T-helper 17 cell (primary cell): ENCODE results near the gene TSG101. TPM values are rescaled to one million over a fixed set of nuclear protein-coding genes. Genes with fewer than 3 reads are reported as not detected.

Experiments
- ATAC-seq: fragments of 150-1000 bp; cut with Tn5 transposase; 2 replicates; pipeline ENCODE4 v1.10.0; 2021; ENCODE audit warnings: mild to moderate bottlenecking, moderate library complexity
- DNase-seq, 3 donors: peaks; one replicate each; pipeline versions ENCODE4 v3.0.0 to v3.0.0-alpha.2; 2020 to 2021
- H3K9me3 ChIP-seq: one replicate; pipeline ENCODE4 v1.7.0; 2013; ENCODE audit warnings: low read length, mild to moderate bottlenecking; ENCODE audit not compliant: control insufficient read depth, poor library complexity, severe bottlenecking
- H3K27ac Mint-ChIP-seq: one replicate; pipeline ENCODE4 v1.8.0; 2022; ENCODE audit warnings: mild to moderate bottlenecking, moderate library complexity, mixed read lengths
- H3K27me3 Mint-ChIP-seq: one replicate; pipeline ENCODE4 v1.8.0; 2022; ENCODE audit warnings: mixed read lengths
- H3K36me3 Mint-ChIP-seq: one replicate; pipeline ENCODE4 v1.8.0; 2022; ENCODE audit warnings: low read depth, mixed read lengths
- H3K4me1 Mint-ChIP-seq: one replicate; pipeline ENCODE4 v1.8.0; 2022; ENCODE audit warnings: mild to moderate bottlenecking, mixed read lengths
- H3K4me3 Mint-ChIP-seq: one replicate; pipeline ENCODE4 v1.8.0; 2022; ENCODE audit warnings: mild to moderate bottlenecking, moderate library complexity, mixed read lengths
- total RNA-seq, 4 donors: library from RNA in 2 of 4; stranded (reverse) in 2 of 4; gene quantifications; one replicate each; pipeline ENCODE4 v1.2.3 and lab custom pipeline; 2022 to 2026

TSG101 gene
- total RNA-seq, 2 donors from 2014 or later, result 15.8 to 15.9 TPM

DNA sequence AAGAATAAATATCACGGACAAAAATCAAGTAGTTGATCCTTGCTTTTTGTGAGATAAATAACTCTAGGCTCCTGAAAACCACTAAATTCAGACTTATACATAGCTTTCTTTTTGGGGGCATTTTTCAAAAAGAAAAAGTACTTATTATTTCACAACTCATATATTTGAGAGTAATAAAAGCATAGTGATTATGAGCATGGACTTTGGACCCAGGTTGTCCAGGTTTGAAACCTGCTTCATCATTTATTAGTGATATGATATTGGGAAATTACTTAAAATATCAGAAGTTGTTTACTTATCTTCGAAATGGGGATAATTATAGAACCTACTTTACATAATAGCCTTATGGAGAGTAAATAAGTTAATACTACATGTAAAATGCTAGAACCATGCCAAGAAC lies 88.1 kb downstream of the TSG101 start:
- ATAC-seq, result no peak
- Mint-ChIP-seq H3K27me3 (no peaks in the 10 kb centered on the region), H3K36me3 (no peaks in the 10 kb centered on the region), H3K4me1 (no peaks in the 10 kb centered on the region), H3K4me3 (no peak overlapping the region), H3K27ac (no peak overlapping the region)
- no peaks in the 10 kb centered on the region for H3K9me3 ChIP-seq
- no peak for DNase-seq

Other genes with a start within 250 kb of the TSG101 start
- gene HPS5, start 204.8 kb downstream of the TSG101 start, total RNA-seq, result 10 to 100 TPM; 12.8 to 15.7 TPM
- 10 to 100 TPM; 22.0 to 24.4 TPM for gene GTF2H1, start 204.4 kb downstream of the TSG101 start, total RNA-seq
- 100 to 1,000 TPM; 260 to 313 TPM for gene LDHA, start 132.4 kb downstream of the TSG101 start, total RNA-seq
- not detected for gene LDHC, start 114.6 kb downstream of the TSG101 start, total RNA-seq
- gene LDHAL6A, start 71.1 kb downstream of the TSG101 start, total RNA-seq, result not detected
- 10 to 100 TPM in 1 of 2 donors, 1 to 10 TPM in 1; 8.0 to 12.6 TPM for gene UEVLD, start 61.8 kb upstream of the TSG101 start, total RNA-seq
- gene MISFA, start 72.8 kb upstream of the TSG101 start, total RNA-seq, result 1 to 10 TPM in 1 of 2 donors, under 1 TPM in 1; 0.99 to 1.9 TPM
- gene SPTY2D1, start 107.4 kb upstream of the TSG101 start, total RNA-seq, result 10 to 100 TPM; 55.0 to 70.6 TPM
- gene TMEM86A, start 171.8 kb upstream of the TSG101 start, total RNA-seq, result 1 to 10 TPM; 5.4 to 6.1 TPM
- gene IGSF22, start 199.2 kb upstream of the TSG101 start, total RNA-seq, result 1 to 10 TPM; 2.0 to 9.4 TPM